Panc1 (cell line): ENCODE results near the gene CLEC16A. TPM values are rescaled to one million over a fixed set of nuclear protein-coding genes. Genes with fewer than 3 reads are reported as not detected.

ENCODE experiments used
- ATAC-seq: fragments of 200-7000 bp; cut with Tn5 transposase; 2 replicates; pipeline ENCODE4 v1.9.1; 2020; ENCODE audit warnings: mild to moderate bottlenecking, moderate library complexity
- BruUV-seq: library from RNA; stranded (reverse); fragments of 400-500 nt; replicated peaks from 2 replicates; lab custom pipeline; 2021; lab: Mats Ljungman, UMichigan
- CTCF ChIA-PET: fragments of 300-600 bp; sonication (Branson Sonifier 250); formaldehyde crosslinking; loops from one replicate; lab custom pipeline; 2022; ENCODE audit warnings: antibody characterized with exemption; lab: Charles Lee
- POLR2A ChIA-PET: fragments of 300-600 bp; sonication (Branson Sonifier 250); formaldehyde crosslinking; loops from one replicate; lab custom pipeline; 2022; ENCODE audit warnings: antibody characterized with exemption; lab: Charles Lee
- DNase-seq: peaks from one replicate; pipeline ENCODE4 v3.0.0-alpha.2; 2010; ENCODE audit warnings: low read depth, low spot score
- H3K27ac ChIP-seq: 2 replicates; pipeline ENCODE4 v1.5.1; 2011; ENCODE audit warnings: mild to moderate bottlenecking, low read length, inconsistent platforms
- H3K27me3 ChIP-seq: fragments of 200-500 bp; sonication (Bioruptor generic); 2 replicates; pipeline ENCODE4 v1.6.0; 2014; ENCODE audit warnings: low read length, inconsistent platforms; ENCODE audit not compliant: control insufficient read depth, insufficient read depth
- H3K36me3 ChIP-seq: fragments of 200-500 bp; sonication (Bioruptor generic); 2 replicates; pipeline ENCODE4 v1.5.1; 2014; ENCODE audit warnings: inconsistent platforms, mild to moderate bottlenecking, low read length, moderate library complexity; ENCODE audit not compliant: control insufficient read depth, insufficient read depth
- H3K4me1 ChIP-seq: 2 replicates; pipeline ENCODE4 v1.5.1; 2011; ENCODE audit warnings: inconsistent platforms, mild to moderate bottlenecking, low read length, moderate library complexity; ENCODE audit not compliant: control insufficient read depth, insufficient read depth
- H3K4me3 ChIP-seq, 2 experiments: 2 replicates each; pipeline ENCODE4 v1.5.1; 2011 to 2012; ENCODE audit warnings: low read depth in 2 of 2, low read length in 2 of 2, mild to moderate bottlenecking in 2 of 2, inconsistent platforms in 1 of 2, moderate library complexity in 1 of 2
- H3K9me3 ChIP-seq: fragments of 200-500 bp; sonication (Bioruptor generic); 2 replicates; pipeline ENCODE4 v1.5.1; 2014; ENCODE audit warnings: low read depth, mild to moderate bottlenecking, inconsistent platforms, low read length, moderate library complexity; ENCODE audit not compliant: control insufficient read depth, insufficient read depth
- POLR2AphosphoS5 ChIP-seq: IDR thresholded peaks from 2 replicates; pipeline ENCODE4 v1.6.1; 2012; ENCODE audit warnings: mild to moderate bottlenecking, low read depth, low read length, moderate library complexity
- SIN3A ChIP-seq: IDR thresholded peaks from 2 replicates; pipeline ENCODE4 v1.6.1; 2012; ENCODE audit warnings: low read depth, mild to moderate bottlenecking, low read length, moderate library complexity, borderline replicate concordance; ENCODE audit not compliant: insufficient read depth
- TCF7L2 ChIP-seq: IDR thresholded peaks from 2 replicates; pipeline ENCODE4 v1.6.1; 2011; ENCODE audit warnings: mild to moderate bottlenecking, low read depth, low read length, inconsistent platforms
- in situ Hi-C: cut with HindIII; loops from 2 replicates; pipeline ENCODE4 v1.10.0; 2016; ENCODE audit warnings: low sequenced_read_pairs, low pct_unique_long_range_greater_than_20kb
- intact Hi-C: fragments of 100-400 bp; cut with micrococcal nuclease; formaldehyde crosslinking; loops from one replicate; pipeline ENCODE4 v1.10.0; 2022; ENCODE audit not compliant: unreplicated experiment
- total RNA-seq: library from RNA; stranded (reverse); gene quantifications from one replicate; pipeline ENCODE4 v1.2.1, GENCODE V29; 2021; ENCODE audit not compliant: unreplicated experiment
- TF ChIP-seq, protein P1 (sequence below), 2 experiments: IDR thresholded peaks; 2 replicates each; pipeline ENCODE4 v1.6.1; 2011 to 2012; ENCODE audit warnings: low read depth in 2 of 2, control low read depth in 1 of 2, low read length in 1 of 2, mild to moderate bottlenecking in 1 of 2, moderate library complexity in 1 of 2; ENCODE audit not compliant: insufficient read depth in 1 of 2
- TF ChIP-seq, protein P2 (sequence below): fragments of 450-650 bp; IDR thresholded peaks from 2 replicates; pipeline ENCODE4 v1.5.1; 2017; ENCODE audit warnings: mild to moderate bottlenecking

CLEC16A gene
- total RNA-seq, 1 experiment from 2014 or later: 21.0 TPM

GRCh38 chr16:11152677-11153331 is 208.4 kb downstream of the CLEC16A start:
- POLR2A ChIA-PET: no interaction called here
- CTCF ChIA-PET: no interaction called here
- no peak overlapping the region for H3K4me3 ChIP-seq
- H3K9me3 ChIP-seq: no peaks in the 10 kb centered on the region
- ATAC-seq (no peak), DNase-seq (no peak)
- no peaks in the 10 kb centered on the region for H3K36me3 ChIP-seq
- TF ChIP-seq TCF7L2: no peak
- TF ChIP-seq SIN3A: no peak
- TF ChIP-seq, protein P1, sequence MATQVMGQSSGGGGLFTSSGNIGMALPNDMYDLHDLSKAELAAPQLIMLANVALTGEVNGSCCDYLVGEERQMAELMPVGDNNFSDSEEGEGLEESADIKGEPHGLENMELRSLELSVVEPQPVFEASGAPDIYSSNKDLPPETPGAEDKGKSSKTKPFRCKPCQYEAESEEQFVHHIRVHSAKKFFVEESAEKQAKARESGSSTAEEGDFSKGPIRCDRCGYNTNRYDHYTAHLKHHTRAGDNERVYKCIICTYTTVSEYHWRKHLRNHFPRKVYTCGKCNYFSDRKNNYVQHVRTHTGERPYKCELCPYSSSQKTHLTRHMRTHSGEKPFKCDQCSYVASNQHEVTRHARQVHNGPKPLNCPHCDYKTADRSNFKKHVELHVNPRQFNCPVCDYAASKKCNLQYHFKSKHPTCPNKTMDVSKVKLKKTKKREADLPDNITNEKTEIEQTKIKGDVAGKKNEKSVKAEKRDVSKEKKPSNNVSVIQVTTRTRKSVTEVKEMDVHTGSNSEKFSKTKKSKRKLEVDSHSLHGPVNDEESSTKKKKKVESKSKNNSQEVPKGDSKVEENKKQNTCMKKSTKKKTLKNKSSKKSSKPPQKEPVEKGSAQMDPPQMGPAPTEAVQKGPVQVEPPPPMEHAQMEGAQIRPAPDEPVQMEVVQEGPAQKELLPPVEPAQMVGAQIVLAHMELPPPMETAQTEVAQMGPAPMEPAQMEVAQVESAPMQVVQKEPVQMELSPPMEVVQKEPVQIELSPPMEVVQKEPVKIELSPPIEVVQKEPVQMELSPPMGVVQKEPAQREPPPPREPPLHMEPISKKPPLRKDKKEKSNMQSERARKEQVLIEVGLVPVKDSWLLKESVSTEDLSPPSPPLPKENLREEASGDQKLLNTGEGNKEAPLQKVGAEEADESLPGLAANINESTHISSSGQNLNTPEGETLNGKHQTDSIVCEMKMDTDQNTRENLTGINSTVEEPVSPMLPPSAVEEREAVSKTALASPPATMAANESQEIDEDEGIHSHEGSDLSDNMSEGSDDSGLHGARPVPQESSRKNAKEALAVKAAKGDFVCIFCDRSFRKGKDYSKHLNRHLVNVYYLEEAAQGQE (IDR thresholded peaks at IDR 0.05; ENCODE audit: insufficient read depth in 1 of 2, low read depth in 2 of 2, low read length in 1 of 2): no peak
- TF ChIP-seq, protein P2, sequence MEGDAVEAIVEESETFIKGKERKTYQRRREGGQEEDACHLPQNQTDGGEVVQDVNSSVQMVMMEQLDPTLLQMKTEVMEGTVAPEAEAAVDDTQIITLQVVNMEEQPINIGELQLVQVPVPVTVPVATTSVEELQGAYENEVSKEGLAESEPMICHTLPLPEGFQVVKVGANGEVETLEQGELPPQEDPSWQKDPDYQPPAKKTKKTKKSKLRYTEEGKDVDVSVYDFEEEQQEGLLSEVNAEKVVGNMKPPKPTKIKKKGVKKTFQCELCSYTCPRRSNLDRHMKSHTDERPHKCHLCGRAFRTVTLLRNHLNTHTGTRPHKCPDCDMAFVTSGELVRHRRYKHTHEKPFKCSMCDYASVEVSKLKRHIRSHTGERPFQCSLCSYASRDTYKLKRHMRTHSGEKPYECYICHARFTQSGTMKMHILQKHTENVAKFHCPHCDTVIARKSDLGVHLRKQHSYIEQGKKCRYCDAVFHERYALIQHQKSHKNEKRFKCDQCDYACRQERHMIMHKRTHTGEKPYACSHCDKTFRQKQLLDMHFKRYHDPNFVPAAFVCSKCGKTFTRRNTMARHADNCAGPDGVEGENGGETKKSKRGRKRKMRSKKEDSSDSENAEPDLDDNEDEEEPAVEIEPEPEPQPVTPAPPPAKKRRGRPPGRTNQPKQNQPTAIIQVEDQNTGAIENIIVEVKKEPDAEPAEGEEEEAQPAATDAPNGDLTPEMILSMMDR: no peak
- no peak for TF ChIP-seq POLR2AphosphoS5
- peaks cover 7% of the 10 kb centered on the region; the same call in 1 of the 2 replicates for H3K4me1 ChIP-seq
- no TSS peak for BruUV-seq
- no peaks in the 10 kb centered on the region for H3K27me3 ChIP-seq
- intact Hi-C loops: no loop called here
- in situ Hi-C loops: no loop called here
- no peak overlapping the region for H3K27ac ChIP-seq

- peak; percentile 78 for ATAC-seq
- ChIA-PET CTCF (no interaction called here), POLR2A (no interaction called here)
- in situ Hi-C loops: no loop called here
- H3K36me3 ChIP-seq: no peaks in the 10 kb centered on the region
- H3K27me3 ChIP-seq: no peaks in the 10 kb centered on the region
- TF ChIP-seq, protein P2: no peak
- TF ChIP-seq, protein P1 (IDR thresholded peaks at IDR 0.05; ENCODE audit: insufficient read depth in 1 of 2, low read depth in 2 of 2, low read length in 1 of 2): no peak
- TF ChIP-seq TCF7L2 (no peak), POLR2AphosphoS5 (no peak), SIN3A (no peak)
- BruUV-seq: no TSS peak
- no peaks in the 10 kb centered on the region for H3K9me3 ChIP-seq
- no peak overlapping the region for H3K4me3 ChIP-seq
- no peak overlapping the region for H3K27ac ChIP-seq
- H3K4me1 ChIP-seq: peaks cover 10% of the 10 kb centered on the region; the same call in 1 of the 2 replicates
- no peak for DNase-seq
- intact Hi-C loops: no loop called here
Measured at GRCh38 chr16:11155284-11155806, 211.0 kb downstream of the CLEC16A start.
